Adipose tissue (tissue), 3 donors: ENCODE measurements around the gene GPHB5. TPM values are rescaled to one million over a fixed set of nuclear protein-coding genes. Genes with fewer than 3 reads are reported as not detected.
"Not testable (repeated sequence)": the region's sequence is repeated elsewhere in the genome, so short reads cannot be mapped to it uniquely, and the experiment has no call there.

Source experiments
- H3K27ac ChIP-seq: one replicate; pipeline ENCODE4 v1.5.1; 2013; ENCODE audit warnings: low read depth, low read length
- WGBS, 3 donors: extraction: QIAGEN DNeasy Blood & Tissue Kit; methylation state at CpG; one replicate each; pipeline ENCODE4 v1.1.7; 2013; 5-methylcytosine and 5-hydroxymethylcytosine counted together
- polyA plus RNA-seq, 3 donors: library from polyadenylated mRNA; stranded (reverse); fragments of 200-250 nt; gene quantifications; one replicate each; pipeline ENCODE4 v1.2.3, GENCODE V29; 2013
- donor health status: healthy with polysubstance abuse.
- donor health status: Bipolar disorder and iron deficiency.
- donor health status: healthy.

Gene GPHB5
- polyA plus RNA-seq, 3 donors = not detected

- 54 to 66% (median 55%) methylated on average over 6 of the region's 6 CpGs for whole genome bisulfite sequencing, 3 donors
- no peak overlapping the region for H3K27ac ChIP-seq
Measured at GRCh38 chr14:63299351-63300110, 19.2 kb downstream of the GPHB5 start.

- no peak overlapping the region for H3K27ac ChIP-seq
- 74 to 88% (median 76%) methylated on average over 4 of the region's 4 CpGs for WGBS, 3 donors
Measured at GRCh38 chr14:63297372-63298063, 21.2 kb downstream of the GPHB5 start.

- 70 to 87% (median 71%) methylated on average over 6 of the region's 6 CpGs for WGBS, 3 donors
Measured at GRCh38 chr14:63296060-63296563, 22.6 kb downstream of the GPHB5 start.

GRCh38 chr14:63295231-63295685 is 23.5 kb downstream of the GPHB5 start:
- no peak overlapping the region for H3K27ac ChIP-seq
- WGBS, 3 donors = 54 to 74% (median 56%) methylated on average over 8 of the region's 8 CpGs

More at GRCh38 chr14:63296060-63296563, 22.6 kb downstream of the GPHB5 start:
- H3K27ac ChIP-seq = no peak overlapping the region

- H3K27ac ChIP-seq = no peak overlapping the region
- 91 to 95% (median 94%) methylated on average over 2 of the region's 2 CpGs for WGBS, 3 donors
Measured at GRCh38 chr14:63292805-63293204, 25.9 kb downstream of the GPHB5 start.

GRCh38 chr14:63290741-63291430 is 27.8 kb downstream of the GPHB5 start:
- 72 to 86% (median 78%) methylated on average over 12 of the region's 12 CpGs for WGBS, 3 donors
- H3K27ac ChIP-seq = no peak overlapping the region

- H3K27ac ChIP-seq = no peak overlapping the region
- WGBS, 3 donors = 82 to 97% (median 96%) methylated on average over 1 of the region's 1 CpG
Measured at GRCh38 chr14:63288853-63289252, 29.9 kb downstream of the GPHB5 start.

GRCh38 chr14:63287666-63288483 is 30.9 kb downstream of the GPHB5 start:
- no peak overlapping the region for H3K27ac ChIP-seq
- WGBS, 3 donors = 70 to 79% (median 78%) methylated on average over 6 of the region's 6 CpGs

- no peak overlapping the region for H3K27ac ChIP-seq
- WGBS, 3 donors = 40 to 91% (median 89%) methylated on average over 2 of the region's 2 CpGs
Measured at GRCh38 chr14:63286071-63286470, 32.7 kb downstream of the GPHB5 start.

- no peak overlapping the region for H3K27ac ChIP-seq
- WGBS, 3 donors = 69 to 84% (median 73%) methylated on average over 7 of the region's 7 CpGs
Measured at GRCh38 chr14:63283884-63284248, 34.9 kb downstream of the GPHB5 start.

GRCh38 chr14:63282997-63283883 is 35.5 kb downstream of the GPHB5 start:
- no peak overlapping the region for H3K27ac ChIP-seq
- WGBS, 3 donors = 64 to 73% (median 65%) methylated on average over 8 of the region's 8 CpGs

- 93 to 95% (median 94%) methylated on average over 4 of the region's 4 CpGs for WGBS, 3 donors
- not testable (repeated sequence) for H3K27ac ChIP-seq
Measured at GRCh38 chr14:63279933-63280332, 38.8 kb downstream of the GPHB5 start.

GRCh38 chr14:63277591-63278183 is 41.0 kb downstream of the GPHB5 start:
- 40 to 85% (median 84%) methylated on average over 2 of the region's 2 CpGs for WGBS, 3 donors
- H3K27ac ChIP-seq = no peak overlapping the region

- 46 to 50% (median 48%) methylated on average over 5 of the region's 5 CpGs for WGBS, 3 donors
- no peak overlapping the region for H3K27ac ChIP-seq
Measured at GRCh38 chr14:63276492-63277342, 42.0 kb downstream of the GPHB5 start.

GRCh38 chr14:63276016-63276415 is 42.7 kb downstream of the GPHB5 start:
- no peak overlapping the region for H3K27ac ChIP-seq
- WGBS, 3 donors = 70 to 87% (median 83%) methylated on average over 4 of the region's 4 CpGs

- 80 to 92% (median 89%) methylated on average over 3 of the region's 3 CpGs for WGBS, 3 donors
- no peak overlapping the region for H3K27ac ChIP-seq
Measured at GRCh38 chr14:63275611-63276010, 43.1 kb downstream of the GPHB5 start.
